H1 (cell line): ENCODE data around the gene CDKN1A. TPM values are rescaled to one million over a fixed set of nuclear protein-coding genes. Genes with fewer than 3 reads are reported as not detected.

Source experiments
- CHD7 ChIP-seq: fragments of 300-600 bp; sonication (generic); IDR thresholded peaks from 2 replicates; pipeline ENCODE4 v1.7.1; 2012; ENCODE audit warnings: low read length, moderate library complexity, mild to moderate bottlenecking, inconsistent platforms; ENCODE audit not compliant: insufficient replicate concordance
- RNF2 ChIP-seq: fragments of 200-900, 300-1000 bp; sonication (generic); IDR thresholded peaks from 2 replicates; pipeline ENCODE4 v1.7.1; 2016; ENCODE audit warnings: borderline replicate concordance, low read depth, mild to moderate bottlenecking, antibody characterized with exemption, low read length; ENCODE audit not compliant: poor library complexity, severe bottlenecking; ENCODE audit errors: missing control alignments
- polyA plus RNA-seq, 7 experiments: library from polyadenylated mRNA; depleted of rRNA in 3 of 7; stranded (reverse) in 5 of 7; unstranded in 2 of 7; fragments of >200 nt in 5 of 7; fragments of 200-250 nt in 2 of 7; gene quantifications; 1 replicate in 5 of 7; 2 replicates in 1 of 7; 4 replicates in 1 of 7; pipeline versions ENCODE4 v1.2.1 to v1.2.3, GENCODE V29; 2011 to 2013; ENCODE audit warnings: missing spikeins in 2 of 7, mixed read lengths in 2 of 7
- total RNA-seq: library from RNA; stranded (reverse); fragmentation: NEBNext Ultra II Directional; extraction: Animal tissue kit (Norgen Biotek cat#: 25700); gene quantifications from 2 replicates; pipeline ENCODE4 v1.2.1, GENCODE V29; 2021

The CDKN1A gene
- total and polyA plus RNA-seq, 2 of the 8 experiments (the other 6 are each of a cell fraction or from before 2014, with no cell fraction given) = 15.2 to 36.0 TPM

GRCh38 chr6:36682328-36683144 is 4.0 kb downstream of the CDKN1A start (continued):
- TF ChIP-seq CHD7 (no peak), RNF2 (no peak)
